AG04450 (cell line): Measurements from ENCODE around the gene NFIB. TPM values are rescaled to one million over a fixed set of nuclear protein-coding genes. Genes with fewer than 3 reads are reported as not detected.

Experiments
- CTCF ChIA-PET: fragments of 300-600, 350-600 bp; formaldehyde crosslinking; extraction: SDS; loops from one replicate; lab custom pipeline; 2022; ENCODE audit warnings: antibody characterized with exemption, inconsistent platforms; lab: Charles Lee
- POLR2A ChIA-PET: fragments of 350-600 bp; formaldehyde crosslinking; extraction: SDS; loops from one replicate; lab custom pipeline; 2021; ENCODE audit warnings: antibody characterized with exemption, inconsistent platforms; lab: Yijun Ruan, JAX
- DNase-seq: peaks from one replicate; pipeline ENCODE4 v3.0.0-alpha.2; 2011; ENCODE audit warnings: low read depth, low spot score
- H3K27ac ChIP-seq: one replicate; pipeline ENCODE4 v1.5.1; 2012; ENCODE audit warnings: low read depth, low read length, control low read depth
- H3K27me3 ChIP-seq: one replicate; pipeline ENCODE4 v1.6.0; 2012; ENCODE audit warnings: low read length; ENCODE audit not compliant: control insufficient read depth, insufficient read depth
- H3K4me3 ChIP-seq: 2 replicates; pipeline ENCODE4 v1.5.1; 2011; ENCODE audit warnings: mild to moderate bottlenecking, low read depth, low read length, control low read depth
- H3K9me3 ChIP-seq: 2 replicates; pipeline ENCODE4 v1.5.1; 2012; ENCODE audit warnings: low read length; ENCODE audit not compliant: control insufficient read depth, insufficient read depth
- CTCF ChIP-seq: IDR thresholded peaks from 2 replicates; pipeline ENCODE4 v1.5.1; 2011; ENCODE audit warnings: low read depth, low read length, control low read depth, inconsistent platforms
- polyA plus RNA-seq: library from polyadenylated mRNA; depleted of rRNA; stranded (reverse); fragments of >200 nt; gene quantifications from 2 replicates; pipeline ENCODE4 v1.2.3, GENCODE V29; 2011

NFIB gene
- polyA plus RNA-seq, 1 experiment, result 2.2 TPM

GRCh38 chr9:14323083-14323971, 9.4 kb upstream of the NFIB start:
- no peaks in the 10 kb centered on the region for H3K9me3 ChIP-seq
- DNase-seq, result no peak
- no peak overlapping the region for H3K27ac ChIP-seq
- POLR2A ChIA-PET, result no interaction called here
- CTCF ChIA-PET, result interaction anchor here (0.6 to 1.2 kb wide), 3 partner anchors 31 to 1690 kb away, joined by 3 to 4 read pairs (median 4); no protein-coding TSS in a partner anchor
- peak overlapping the region; percentile 60 for H3K4me3 ChIP-seq
- H3K27me3 ChIP-seq, result peaks cover 24% of the 10 kb centered on the region
- TF ChIP-seq CTCF, result no peak

GRCh38 chr9:14322211-14323082, 8.5 kb upstream of the NFIB start:
- Histone ChIP-seq H3K27me3 (peaks cover 21% of the 10 kb centered on the region), H3K4me3 (peak overlapping the region; percentile 60), H3K27ac (no peak overlapping the region), H3K9me3 (no peaks in the 10 kb centered on the region)
- TF ChIP-seq CTCF, result peak; percentile 52
- no peak for DNase-seq
- ChIA-PET CTCF (interaction anchor here (0.6 to 0.7 kb wide), 2 partner anchors 45 to 342 kb away, joined by 3 read pairs; no protein-coding TSS in a partner anchor), POLR2A (no interaction called here)

GRCh38 chr9:14321517-14322130, 7.7 kb upstream of the NFIB start:
- ChIA-PET POLR2A (no interaction called here), CTCF (interaction anchor here (0.6 to 0.7 kb wide), 2 partner anchors 45 to 341 kb away, joined by 3 read pairs; no protein-coding TSS in a partner anchor)
- peaks cover 23% of the 10 kb centered on the region for H3K27me3 ChIP-seq
- H3K9me3 ChIP-seq, result no peaks in the 10 kb centered on the region
- no peak for DNase-seq
- H3K27ac ChIP-seq, result no peak overlapping the region
- H3K4me3 ChIP-seq, result peak overlapping the region; percentile 60
- no peak for TF ChIP-seq CTCF

- peaks cover 31% of the 10 kb centered on the region for H3K27me3 ChIP-seq
- no peak for TF ChIP-seq CTCF
- DNase-seq, result peak; percentile 80
- peak overlapping the region; percentile 25; the same call in 1 of the 2 replicates for H3K4me3 ChIP-seq
- ChIA-PET POLR2A (no interaction called here), CTCF (interaction anchor here (0.6 to 0.7 kb wide), 2 partner anchors 32 to 536 kb away, joined by 3 to 5 read pairs; no protein-coding TSS in a partner anchor)
- no peaks in the 10 kb centered on the region for H3K9me3 ChIP-seq
- peak overlapping the region; percentile 25 for H3K27ac ChIP-seq
These were observed 6.6 kb upstream of the NFIB start for GRCh38 chr9:14320271-14321181.
